ENCODE data around the gene ADAMTS2. TPM values are rescaled to one million over a fixed set of nuclear protein-coding genes. Genes with fewer than 3 reads are reported as not detected.

The ADAMTS2 gene
- total RNA-seq, 2 experiments from 2014 or later, result not detected

- Mint-ChIP-seq H3K27me3 (no peaks in the 10 kb centered on the region), H3K4me3 (no peak overlapping the region), H3K36me3 (ENCODE audit: low read depth) (no peaks in the 10 kb centered on the region), H3K4me1 (ENCODE audit: low read depth) (no peaks in the 10 kb centered on the region), H3K9me3 (no peaks in the 10 kb centered on the region), H3K27ac (no peak overlapping the region)
- TF ChIP-seq, protein P1, sequence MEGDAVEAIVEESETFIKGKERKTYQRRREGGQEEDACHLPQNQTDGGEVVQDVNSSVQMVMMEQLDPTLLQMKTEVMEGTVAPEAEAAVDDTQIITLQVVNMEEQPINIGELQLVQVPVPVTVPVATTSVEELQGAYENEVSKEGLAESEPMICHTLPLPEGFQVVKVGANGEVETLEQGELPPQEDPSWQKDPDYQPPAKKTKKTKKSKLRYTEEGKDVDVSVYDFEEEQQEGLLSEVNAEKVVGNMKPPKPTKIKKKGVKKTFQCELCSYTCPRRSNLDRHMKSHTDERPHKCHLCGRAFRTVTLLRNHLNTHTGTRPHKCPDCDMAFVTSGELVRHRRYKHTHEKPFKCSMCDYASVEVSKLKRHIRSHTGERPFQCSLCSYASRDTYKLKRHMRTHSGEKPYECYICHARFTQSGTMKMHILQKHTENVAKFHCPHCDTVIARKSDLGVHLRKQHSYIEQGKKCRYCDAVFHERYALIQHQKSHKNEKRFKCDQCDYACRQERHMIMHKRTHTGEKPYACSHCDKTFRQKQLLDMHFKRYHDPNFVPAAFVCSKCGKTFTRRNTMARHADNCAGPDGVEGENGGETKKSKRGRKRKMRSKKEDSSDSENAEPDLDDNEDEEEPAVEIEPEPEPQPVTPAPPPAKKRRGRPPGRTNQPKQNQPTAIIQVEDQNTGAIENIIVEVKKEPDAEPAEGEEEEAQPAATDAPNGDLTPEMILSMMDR (IDR thresholded peaks at IDR 0.05), result no peak
- ATAC-seq (ENCODE audit: poor library complexity) (no peak), DNase-seq (no peak)
- no peak overlapping the region for H3K4me3 ChIP-seq (ENCODE audit: low read length)
- no peaks in the 10 kb centered on the region for H3K4me1 ChIP-seq (ENCODE audit: insufficient read depth, low read length)
- H3K9me3 ChIP-seq (ENCODE audit: control insufficient read depth in 1 of 2, insufficient read depth in 1 of 2, low read length in 2 of 2), result peaks cover 0 to 83% of the 10 kb centered on the region in 2 experiments
- intact Hi-C loops (cut with DNase I, micrococcal nuclease), result no loop called here
- H3K27ac ChIP-seq (ENCODE audit: low read depth in 1 of 2, low read length in 2 of 2), result no peak overlapping the region
- no peaks in the 10 kb centered on the region for H3K27me3 ChIP-seq (ENCODE audit: control insufficient read depth in 1 of 2, insufficient read depth in 2 of 2, low read length in 2 of 2)
- H3K36me3 ChIP-seq (ENCODE audit: insufficient read depth, low read length), result no peaks in the 10 kb centered on the region
- ChIA-PET POLR2A (no interaction called here), CTCF (interaction anchor here (0.5 kb wide), 1 partner anchor 21 kb away, joined by 3 read pairs; no protein-coding TSS in a partner anchor)
Observed at GRCh38 chr5:179122411-179123108, 222.7 kb downstream of the ADAMTS2 start.

DNA sequence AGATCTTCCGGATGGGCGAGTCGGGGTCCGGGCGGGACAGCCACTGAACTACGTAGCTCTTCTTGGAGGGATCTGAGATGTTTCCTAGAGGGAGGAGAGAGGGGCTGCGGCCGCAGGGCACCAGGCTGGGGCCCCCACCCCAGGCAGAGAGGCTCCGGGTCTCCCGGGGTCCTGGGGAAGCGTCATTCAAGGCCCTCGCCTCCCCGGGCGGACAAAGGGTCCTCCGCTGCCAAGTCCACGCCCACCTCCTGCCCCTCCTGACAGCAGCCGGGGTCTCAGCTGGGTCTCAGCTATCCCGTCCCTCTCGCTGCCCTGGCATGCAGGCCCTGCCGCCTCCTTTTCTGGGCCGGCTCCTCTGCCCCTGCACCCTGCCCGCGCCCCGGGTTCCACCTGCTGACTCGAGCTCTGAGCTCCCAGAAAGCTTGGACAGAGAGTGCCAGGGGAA is 223.6 kb downstream of the ADAMTS2 start:
- ChIA-PET CTCF (no interaction called here), POLR2A (no interaction called here)
- Histone ChIP-seq H3K9me3 (ENCODE audit: control insufficient read depth in 1 of 2, insufficient read depth in 1 of 2, low read length in 2 of 2) (peaks cover 0 to 76% of the 10 kb centered on the region in 2 experiments), H3K27me3 (ENCODE audit: control insufficient read depth in 1 of 2, insufficient read depth in 2 of 2, low read length in 2 of 2) (peaks cover 0 to 3% of the 10 kb centered on the region in 2 experiments), H3K4me3 (ENCODE audit: low read length) (no peak overlapping the region), H3K4me1 (ENCODE audit: insufficient read depth, low read length) (no peaks in the 10 kb centered on the region), H3K27ac (ENCODE audit: low read depth in 1 of 2, low read length in 2 of 2) (no peak overlapping the region), H3K36me3 (ENCODE audit: insufficient read depth, low read length) (no peaks in the 10 kb centered on the region)
- Mint-ChIP-seq H3K9me3 (no peaks in the 10 kb centered on the region), H3K4me1 (ENCODE audit: low read depth) (no peaks in the 10 kb centered on the region), H3K4me3 (no peak overlapping the region), H3K27ac (no peak overlapping the region), H3K27me3 (no peaks in the 10 kb centered on the region), H3K36me3 (ENCODE audit: low read depth) (no peaks in the 10 kb centered on the region)
- TF ChIP-seq, protein P1 (IDR thresholded peaks at IDR 0.05), result no peak
- intact Hi-C loops (cut with DNase I, micrococcal nuclease), result no loop called here
- ATAC-seq (ENCODE audit: poor library complexity), result no peak
- no peak for DNase-seq

- peaks cover 0 to 76% of the 10 kb centered on the region in 2 experiments for H3K9me3 ChIP-seq (ENCODE audit: control insufficient read depth in 1 of 2, insufficient read depth in 1 of 2, low read length in 2 of 2)
- H3K4me1 Mint-ChIP-seq (ENCODE audit: low read depth), result no peaks in the 10 kb centered on the region
- CTCF ChIA-PET, result no interaction called here
- H3K27ac Mint-ChIP-seq, result no peak overlapping the region
- intact Hi-C loops (cut with DNase I, micrococcal nuclease), result no loop called here
- no peak for DNase-seq
- H3K4me1 ChIP-seq (ENCODE audit: insufficient read depth, low read length), result no peaks in the 10 kb centered on the region
- H3K27me3 Mint-ChIP-seq, result no peaks in the 10 kb centered on the region
- H3K4me3 Mint-ChIP-seq, result no peak overlapping the region
- H3K36me3 Mint-ChIP-seq (ENCODE audit: low read depth), result no peaks in the 10 kb centered on the region
- H3K9me3 Mint-ChIP-seq, result no peaks in the 10 kb centered on the region
- H3K4me3 ChIP-seq (ENCODE audit: low read length), result no peak overlapping the region
- H3K27me3 ChIP-seq (ENCODE audit: control insufficient read depth in 1 of 2, insufficient read depth in 2 of 2, low read length in 2 of 2), result peaks cover 0 to 3% of the 10 kb centered on the region in 2 experiments
- no peaks in the 10 kb centered on the region for H3K36me3 ChIP-seq (ENCODE audit: insufficient read depth, low read length)
- TF ChIP-seq, protein P1 (IDR thresholded peaks at IDR 0.05), result no peak
- POLR2A ChIA-PET, result no interaction called here
- ATAC-seq (ENCODE audit: poor library complexity), result no peak
- H3K27ac ChIP-seq (ENCODE audit: low read depth in 1 of 2, low read length in 2 of 2), result no peak overlapping the region
Observed at GRCh38 chr5:179120951-179121666, 224.2 kb downstream of the ADAMTS2 start.
